Neuronal stem cell (in vitro differentiated cells): ENCODE data around the gene GDF7.
A peak's percentile ranks its signal among the peaks of the same experiment; 100 is the strongest.

Source experiments
- DNase-seq: peaks from one replicate; pipeline ENCODE4 v3.0.0-alpha.2; 2013; ENCODE audit warnings: low spot score
- H2AFZ ChIP-seq: one replicate; pipeline ENCODE4 v1.6.1; 2013; ENCODE audit warnings: mild to moderate bottlenecking, low read length, inconsistent platforms
- H2AK5ac ChIP-seq: 2 replicates; pipeline ENCODE4 v1.6.1; 2013; ENCODE audit warnings: low read depth, mild to moderate bottlenecking, inconsistent platforms, low read length, moderate library complexity, mixed read lengths
- H2BK120ac ChIP-seq: 2 replicates; pipeline ENCODE4 v1.6.1; 2013; ENCODE audit warnings: low read depth, mild to moderate bottlenecking, inconsistent platforms, low read length, moderate library complexity, mixed read lengths
- H2BK12ac ChIP-seq: one replicate; pipeline ENCODE4 v1.6.1; 2013; ENCODE audit warnings: low read length, inconsistent platforms
- H2BK15ac ChIP-seq: 2 replicates; pipeline ENCODE4 v1.6.1; 2013; ENCODE audit warnings: mild to moderate bottlenecking, low read length, inconsistent platforms, mixed read lengths
- H2BK5ac ChIP-seq: one replicate; pipeline ENCODE4 v1.6.1; 2013; ENCODE audit warnings: inconsistent platforms, mild to moderate bottlenecking, low read length, moderate library complexity
- H3K14ac ChIP-seq: one replicate; pipeline ENCODE4 v1.6.1; 2013; ENCODE audit warnings: low read length, inconsistent platforms
- H3K18ac ChIP-seq: 2 replicates; pipeline ENCODE4 v1.6.1; 2013; ENCODE audit warnings: low read length, inconsistent platforms
- H3K23ac ChIP-seq: 2 replicates; pipeline ENCODE4 v1.6.1; 2013; ENCODE audit warnings: low read depth, mild to moderate bottlenecking, mixed read lengths, low read length, inconsistent platforms; ENCODE audit not compliant: poor library complexity
- H3K27ac ChIP-seq: replicated peaks from 3 replicates; pipeline ENCODE4 v1.5.1; 2013; ENCODE audit warnings: low read length, inconsistent platforms
- H3K27me3 ChIP-seq, 3 experiments: 2 replicates each; pipeline ENCODE4 v1.6.1; 2013; ENCODE audit warnings: low read length in 3 of 3, mild to moderate bottlenecking in 2 of 3, inconsistent platforms in 1 of 3, low read depth in 1 of 3, mixed read lengths in 1 of 3, moderate library complexity in 1 of 3; ENCODE audit not compliant: control insufficient read depth in 3 of 3, insufficient read depth in 3 of 3
- H3K36me3 ChIP-seq, 2 donors: replicated peaks in 1 of 2; 2 replicates each; pipeline ENCODE4 v1.6.1; 2013; ENCODE audit warnings: low read length in 2 of 2; ENCODE audit not compliant: control insufficient read depth in 2 of 2, insufficient read depth in 2 of 2
- H3K4ac ChIP-seq: 2 replicates; pipeline ENCODE4 v1.6.1; 2013; ENCODE audit warnings: inconsistent platforms, mild to moderate bottlenecking, low read length, moderate library complexity
- H3K4me1 ChIP-seq, 2 donors: 1 replicate in 1 of 2; 2 replicates in 1 of 2; pipeline ENCODE4 v1.6.1; 2013; ENCODE audit warnings: low read length in 2 of 2, low read depth in 1 of 2; ENCODE audit not compliant: control insufficient read depth in 2 of 2, insufficient read depth in 1 of 2
- H3K4me2 ChIP-seq: one replicate; pipeline ENCODE4 v1.6.1; 2013; ENCODE audit warnings: mild to moderate bottlenecking, low read length, inconsistent platforms; ENCODE audit not compliant: insufficient read depth, poor library complexity, severe bottlenecking
- H3K4me3 ChIP-seq, 2 donors: 2 replicates each; pipeline ENCODE4 v1.5.1; 2013; ENCODE audit warnings: low read length in 2 of 2, mild to moderate bottlenecking in 2 of 2, inconsistent platforms in 1 of 2, moderate library complexity in 1 of 2
- H3K79me1 ChIP-seq: one replicate; pipeline ENCODE4 v1.6.1; 2013; ENCODE audit warnings: low read depth, mild to moderate bottlenecking, inconsistent platforms, low read length, moderate library complexity
- H3K9ac ChIP-seq: one replicate; pipeline ENCODE4 v1.6.1; 2013; ENCODE audit warnings: mild to moderate bottlenecking, low read depth, low read length, inconsistent platforms; ENCODE audit not compliant: poor library complexity
- H3K9me3 ChIP-seq, 2 donors: replicated peaks in 1 of 2; 2 replicates each; pipeline versions ENCODE3 to v1.6.1; 2013; ENCODE audit warnings: low read length in 2 of 2, mild to moderate bottlenecking in 2 of 2, inconsistent platforms in 1 of 2, low read depth in 1 of 2, mixed read lengths in 1 of 2, moderate library complexity in 1 of 2; ENCODE audit not compliant: control insufficient read depth in 2 of 2, insufficient read depth in 1 of 2
- H4K8ac ChIP-seq: one replicate; pipeline ENCODE4 v1.6.1; 2013; ENCODE audit warnings: low read depth, mild to moderate bottlenecking, inconsistent platforms, low read length, moderate library complexity
- H4K91ac ChIP-seq: one replicate; pipeline ENCODE4 v1.6.1; 2013; ENCODE audit warnings: low read length, low read depth, mild to moderate bottlenecking, inconsistent platforms; ENCODE audit not compliant: poor library complexity
- WGBS, 2 donors: extraction: QIAGEN DNeasy Blood & Tissue Kit; methylation state at CpG; one replicate each; pipeline ENCODE4 v1.1.7; 2013; ENCODE audit warnings: missing lambda C conversion rate in 2 of 2, mixed read lengths in 1 of 2; ENCODE audit not compliant: insufficient read length in 2 of 2, insufficient replicate concordance in 1 of 2; ENCODE audit errors: extremely low coverage in 2 of 2; 5-methylcytosine and 5-hydroxymethylcytosine counted together

The GDF7 gene

GRCh38 chr2:20625491-20626391 lies 41.2 kb upstream of the GDF7 start:
- Histone ChIP-seq H2AFZ (no peak overlapping the region), H3K9me3 (no peaks in the 10 kb centered on the region), H3K36me3 (peaks cover 3 to 18% of the 10 kb centered on the region in 2 donors), H3K4me3 (no peak overlapping the region), H3K14ac (no peak overlapping the region), H3K4ac (no peak overlapping the region), H2AK5ac (peak overlapping the region; percentile 2), H3K18ac (peak overlapping the region; percentile 41), H2BK12ac (no peak overlapping the region), H3K9ac (no peak overlapping the region), H3K4me1 (peaks cover 0 to 13% of the 10 kb centered on the region in 2 donors), H4K91ac (no peak overlapping the region), H3K4me2 (no peak overlapping the region), H3K23ac (no peak overlapping the region), H3K27ac (no peak overlapping the region), H4K8ac (no peak overlapping the region), H3K79me1 (no peaks in the 10 kb centered on the region), H3K27me3 (no peaks in the 10 kb centered on the region), H2BK15ac (peak overlapping the region; percentile 24), H2BK120ac (peak overlapping the region; percentile 26), H2BK5ac (peak overlapping the region; percentile 61)
- DNase-seq: no peak
- no CpG with 5 or more reads among the region's 19 CpGs for WGBS, 2 donors

GRCh38 chr2:20626392-20626697 lies 40.6 kb upstream of the GDF7 start:
- Histone ChIP-seq H3K36me3 (peaks cover 3 to 18% of the 10 kb centered on the region in 2 donors), H3K4me3 (no peak overlapping the region), H3K14ac (no peak overlapping the region), H3K79me1 (no peaks in the 10 kb centered on the region), H3K9me3 (no peaks in the 10 kb centered on the region), H4K8ac (no peak overlapping the region), H2BK5ac (peak overlapping the region; percentile 61), H3K9ac (no peak overlapping the region), H3K27ac (no peak overlapping the region), H4K91ac (peak overlapping the region; percentile 69), H3K4ac (no peak overlapping the region), H2BK120ac (peak overlapping the region; percentile 26), H3K18ac (no peak overlapping the region), H3K27me3 (no peaks in the 10 kb centered on the region), H2BK12ac (no peak overlapping the region), H2AK5ac (peak overlapping the region; percentile 2), H3K23ac (peak overlapping the region; percentile 58), H3K4me1 (peaks cover 0 to 13% of the 10 kb centered on the region in 2 donors), H3K4me2 (no peak overlapping the region), H2AFZ (no peak overlapping the region), H2BK15ac (peak overlapping the region; percentile 24)
- DNase-seq: no peak
- WGBS, 2 donors: no CpG with 5 or more reads among the region's 2 CpGs

- Histone ChIP-seq H3K14ac (no peak overlapping the region), H3K4ac (peak overlapping the region; percentile 19), H3K27me3 (no peaks in the 10 kb centered on the region), H3K9me3 (no peaks in the 10 kb centered on the region), H3K9ac (no peak overlapping the region), H3K23ac (peak overlapping the region; percentile 58), H2AK5ac (peak overlapping the region; percentile 2), H3K36me3 (peaks cover 2 to 18% of the 10 kb centered on the region in 2 donors), H3K18ac (peak overlapping the region; percentile 72), H2BK15ac (no peak overlapping the region), H2BK5ac (peak overlapping the region; percentile 61), H3K4me3 (no peak overlapping the region), H2AFZ (no peak overlapping the region), H4K91ac (peak overlapping the region; percentile 69), H3K4me1 (peaks cover 0 to 9% of the 10 kb centered on the region in 2 donors), H3K27ac (no peak overlapping the region), H4K8ac (no peak overlapping the region), H3K79me1 (no peaks in the 10 kb centered on the region), H3K4me2 (no peak overlapping the region), H2BK12ac (no peak overlapping the region), H2BK120ac (no peak overlapping the region)
- WGBS, 2 donors: no CpG with 5 or more reads among the region's 20 CpGs
- no peak for DNase-seq
These were observed 40.0 kb upstream of the GDF7 start for GRCh38 chr2:20626698-20627513.
